ENCODE measurements around the gene G6PC1. TPM values are rescaled to one million over a fixed set of nuclear protein-coding genes. Genes with fewer than 3 reads are reported as not detected.

Gene G6PC1
- total and polyA plus RNA-seq, 2 of the 13 experiments (the other 11 are each of a cell fraction or from before 2014, with no cell fraction given) = 1.7 to 37.9 TPM

DNA sequence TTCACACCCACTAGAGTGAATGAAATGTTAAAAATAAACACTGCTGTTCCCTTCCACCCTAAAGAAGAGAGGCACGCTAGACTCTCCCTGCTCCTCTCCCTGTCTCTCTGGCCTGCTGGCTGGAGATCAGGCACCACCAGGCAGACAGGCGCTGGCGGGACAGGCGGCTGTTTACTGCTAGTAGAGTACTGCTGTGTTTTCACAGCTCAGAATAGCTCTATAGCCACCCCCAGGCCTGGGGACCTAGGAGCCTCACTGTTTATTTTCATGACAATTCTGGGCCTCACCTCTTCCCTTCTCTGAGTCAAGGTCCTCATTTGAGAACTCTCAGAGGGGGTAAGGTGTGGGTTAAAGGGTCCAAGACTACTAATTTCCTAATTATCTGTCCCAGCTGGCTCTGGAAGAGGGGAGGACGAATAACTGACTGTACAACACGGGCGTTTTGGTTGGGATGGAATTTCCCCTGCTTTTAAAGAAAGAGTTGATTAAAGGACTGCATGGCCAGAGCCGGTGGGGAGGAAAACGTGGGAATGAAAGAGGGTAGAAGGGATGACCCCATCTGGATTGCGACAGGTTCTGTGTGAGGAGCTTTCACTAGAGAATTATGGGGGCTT is 9.0 kb upstream of the G6PC1 start (continued):
- TF ChIP-seq, protein P1, sequence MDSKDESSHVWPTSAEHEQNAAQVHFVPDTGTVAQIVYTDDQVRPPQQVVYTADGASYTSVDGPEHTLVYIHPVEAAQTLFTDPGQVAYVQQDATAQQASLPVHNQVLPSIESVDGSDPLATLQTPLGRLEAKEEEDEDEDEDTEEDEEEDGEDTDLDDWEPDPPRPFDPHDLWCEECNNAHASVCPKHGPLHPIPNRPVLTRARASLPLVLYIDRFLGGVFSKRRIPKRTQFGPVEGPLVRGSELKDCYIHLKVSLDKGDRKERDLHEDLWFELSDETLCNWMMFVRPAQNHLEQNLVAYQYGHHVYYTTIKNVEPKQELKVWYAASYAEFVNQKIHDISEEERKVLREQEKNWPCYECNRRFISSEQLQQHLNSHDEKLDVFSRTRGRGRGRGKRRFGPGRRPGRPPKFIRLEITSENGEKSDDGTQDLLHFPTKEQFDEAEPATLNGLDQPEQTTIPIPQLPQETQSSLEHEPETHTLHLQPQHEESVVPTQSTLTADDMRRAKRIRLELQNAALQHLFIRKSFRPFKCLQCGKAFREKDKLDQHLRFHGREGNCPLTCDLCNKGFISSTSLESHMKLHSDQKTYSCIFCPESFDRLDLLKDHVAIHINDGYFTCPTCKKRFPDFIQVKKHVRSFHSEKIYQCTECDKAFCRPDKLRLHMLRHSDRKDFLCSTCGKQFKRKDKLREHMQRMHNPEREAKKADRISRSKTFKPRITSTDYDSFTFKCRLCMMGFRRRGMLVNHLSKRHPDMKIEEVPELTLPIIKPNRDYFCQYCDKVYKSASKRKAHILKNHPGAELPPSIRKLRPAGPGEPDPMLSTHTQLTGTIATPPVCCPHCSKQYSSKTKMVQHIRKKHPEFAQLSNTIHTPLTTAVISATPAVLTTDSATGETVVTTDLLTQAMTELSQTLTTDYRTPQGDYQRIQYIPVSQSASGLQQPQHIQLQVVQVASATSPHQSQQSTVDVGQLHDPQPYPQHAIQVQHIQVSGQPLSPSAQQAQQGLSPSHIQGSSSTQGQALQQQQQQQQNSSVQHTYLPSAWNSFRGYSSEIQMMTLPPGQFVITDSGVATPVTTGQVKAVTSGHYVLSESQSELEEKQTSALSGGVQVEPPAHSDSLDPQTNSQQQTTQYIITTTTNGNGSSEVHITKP (CRISPR knock-in tag; IDR thresholded peaks at IDR 0.05; ENCODE audit: low read depth) = peak; percentile 53; the same call in 1 of the 2 replicates
- TF ChIP-seq, protein P2, sequence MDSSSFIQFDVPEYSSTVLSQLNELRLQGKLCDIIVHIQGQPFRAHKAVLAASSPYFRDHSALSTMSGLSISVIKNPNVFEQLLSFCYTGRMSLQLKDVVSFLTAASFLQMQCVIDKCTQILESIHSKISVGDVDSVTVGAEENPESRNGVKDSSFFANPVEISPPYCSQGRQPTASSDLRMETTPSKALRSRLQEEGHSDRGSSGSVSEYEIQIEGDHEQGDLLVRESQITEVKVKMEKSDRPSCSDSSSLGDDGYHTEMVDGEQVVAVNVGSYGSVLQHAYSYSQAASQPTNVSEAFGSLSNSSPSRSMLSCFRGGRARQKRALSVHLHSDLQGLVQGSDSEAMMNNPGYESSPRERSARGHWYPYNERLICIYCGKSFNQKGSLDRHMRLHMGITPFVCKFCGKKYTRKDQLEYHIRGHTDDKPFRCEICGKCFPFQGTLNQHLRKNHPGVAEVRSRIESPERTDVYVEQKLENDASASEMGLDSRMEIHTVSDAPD (CRISPR knock-in tag; IDR thresholded peaks at IDR 0.05) = 0 out of 2 replicates have a peak, but pooled peaks have one; percentile 58
- TF ChIP-seq RXRB (CRISPR knock-in tag; IDR thresholded peaks at IDR 0.05; ENCODE audit: borderline replicate concordance) = peak; percentile 85
- TF ChIP-seq, protein P3, sequence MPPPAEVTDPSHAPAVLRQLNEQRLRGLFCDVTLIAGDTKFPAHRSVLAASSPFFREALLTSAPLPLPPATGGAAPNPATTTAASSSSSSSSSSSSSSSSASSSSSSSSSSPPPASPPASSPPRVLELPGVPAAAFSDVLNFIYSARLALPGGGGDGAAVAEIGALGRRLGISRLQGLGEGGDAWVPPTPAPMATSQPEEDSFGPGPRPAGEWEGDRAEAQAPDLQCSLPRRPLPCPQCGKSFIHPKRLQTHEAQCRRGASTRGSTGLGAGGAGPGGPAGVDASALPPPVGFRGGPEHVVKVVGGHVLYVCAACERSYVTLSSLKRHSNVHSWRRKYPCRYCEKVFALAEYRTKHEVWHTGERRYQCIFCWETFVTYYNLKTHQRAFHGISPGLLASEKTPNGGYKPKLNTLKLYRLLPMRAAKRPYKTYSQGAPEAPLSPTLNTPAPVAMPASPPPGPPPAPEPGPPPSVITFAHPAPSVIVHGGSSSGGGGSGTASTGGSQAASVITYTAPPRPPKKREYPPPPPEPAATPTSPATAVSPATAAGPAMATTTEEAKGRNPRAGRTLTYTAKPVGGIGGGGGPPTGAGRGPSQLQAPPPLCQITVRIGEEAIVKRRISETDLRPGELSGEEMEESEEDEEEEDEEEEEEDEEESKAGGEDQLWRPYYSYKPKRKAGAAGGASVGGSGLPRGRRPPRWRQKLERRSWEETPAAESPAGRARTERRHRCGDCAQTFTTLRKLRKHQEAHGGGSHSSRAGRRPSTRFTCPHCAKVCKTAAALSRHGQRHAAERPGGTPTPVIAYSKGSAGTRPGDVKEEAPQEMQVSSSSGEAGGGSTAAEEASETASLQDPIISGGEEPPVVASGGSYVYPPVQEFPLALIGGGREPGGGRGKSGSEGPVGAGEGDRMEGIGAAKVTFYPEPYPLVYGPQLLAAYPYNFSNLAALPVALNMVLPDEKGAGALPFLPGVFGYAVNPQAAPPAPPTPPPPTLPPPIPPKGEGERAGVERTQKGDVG (CRISPR knock-in tag; IDR thresholded peaks at IDR 0.05; ENCODE audit: borderline replicate concordance) = peak; percentile 45; the same call in 1 of the 2 replicates
- no peak for TF ChIP-seq ZNF510 (CRISPR knock-in tag; IDR thresholded peaks at IDR 0.05; ENCODE audit: low read depth)
- peak; percentile 30; the same call in 1 of the 2 replicates for TF ChIP-seq ZNF605 (CRISPR knock-in tag; IDR thresholded peaks at IDR 0.05)
- 0 out of 2 replicates have a peak, but pooled peaks have one; percentile 33 for TF ChIP-seq KAT7 (CRISPR knock-in tag; IDR thresholded peaks at IDR 0.05; ENCODE audit: borderline replicate concordance)
- TF ChIP-seq, protein P4, sequence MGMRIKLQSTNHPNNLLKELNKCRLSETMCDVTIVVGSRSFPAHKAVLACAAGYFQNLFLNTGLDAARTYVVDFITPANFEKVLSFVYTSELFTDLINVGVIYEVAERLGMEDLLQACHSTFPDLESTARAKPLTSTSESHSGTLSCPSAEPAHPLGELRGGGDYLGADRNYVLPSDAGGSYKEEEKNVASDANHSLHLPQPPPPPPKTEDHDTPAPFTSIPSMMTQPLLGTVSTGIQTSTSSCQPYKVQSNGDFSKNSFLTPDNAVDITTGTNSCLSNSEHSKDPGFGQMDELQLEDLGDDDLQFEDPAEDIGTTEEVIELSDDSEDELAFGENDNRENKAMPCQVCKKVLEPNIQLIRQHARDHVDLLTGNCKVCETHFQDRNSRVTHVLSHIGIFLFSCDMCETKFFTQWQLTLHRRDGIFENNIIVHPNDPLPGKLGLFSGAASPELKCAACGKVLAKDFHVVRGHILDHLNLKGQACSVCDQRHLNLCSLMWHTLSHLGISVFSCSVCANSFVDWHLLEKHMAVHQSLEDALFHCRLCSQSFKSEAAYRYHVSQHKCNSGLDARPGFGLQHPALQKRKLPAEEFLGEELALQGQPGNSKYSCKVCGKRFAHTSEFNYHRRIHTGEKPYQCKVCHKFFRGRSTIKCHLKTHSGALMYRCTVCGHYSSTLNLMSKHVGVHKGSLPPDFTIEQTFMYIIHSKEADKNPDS (CRISPR knock-in tag; IDR thresholded peaks at IDR 0.05) = no peak
- TF ChIP-seq, protein P5, sequence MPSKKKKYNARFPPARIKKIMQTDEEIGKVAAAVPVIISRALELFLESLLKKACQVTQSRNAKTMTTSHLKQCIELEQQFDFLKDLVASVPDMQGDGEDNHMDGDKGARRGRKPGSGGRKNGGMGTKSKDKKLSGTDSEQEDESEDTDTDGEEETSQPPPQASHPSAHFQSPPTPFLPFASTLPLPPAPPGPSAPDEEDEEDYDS (CRISPR knock-in tag; IDR thresholded peaks at IDR 0.05) = peak; percentile 53
- 0 out of 2 replicates have a peak, but pooled peaks have one; percentile 32 for TF ChIP-seq SP5 (CRISPR knock-in tag; IDR thresholded peaks at IDR 0.05; ENCODE audit: borderline replicate concordance, low read depth)
- no peak for TF ChIP-seq MYNN (CRISPR knock-in tag; IDR thresholded peaks at IDR 0.05; ENCODE audit: low read depth)
- TF ChIP-seq LCORL (IDR thresholded peaks at IDR 0.05) = no peak
- peak; percentile 91 for TF ChIP-seq LCORL (CRISPR knock-in tag; IDR thresholded peaks at IDR 0.05)
- peak; percentile 70; the same call in 1 of the 2 replicates for TF ChIP-seq ZNF335 (CRISPR knock-in tag; IDR thresholded peaks at IDR 0.05)
- 0 out of 2 replicates have a peak, but pooled peaks have one; percentile 7 for TF ChIP-seq ZSCAN29 (CRISPR knock-in tag; conservative IDR thresholded peaks at IDR 0.05)
- peak; percentile 27; the same call in 1 of the 2 replicates for TF ChIP-seq DMAP1 (CRISPR knock-in tag; IDR thresholded peaks at IDR 0.05)
- TF ChIP-seq ZNF660 (CRISPR knock-in tag; IDR thresholded peaks at IDR 0.05; ENCODE audit: borderline replicate concordance, low read depth) = no peak
- peak; percentile 47; the same call in 1 of the 2 replicates for TF ChIP-seq BCL6 (CRISPR knock-in tag; IDR thresholded peaks at IDR 0.05)

Data from HepG2 (cell line).